ENCODE measurements around the gene REEP1. TPM values are rescaled to one million over a fixed set of nuclear protein-coding genes. Genes with fewer than 3 reads are reported as not detected.
A peak's percentile ranks its signal among the peaks of the same experiment; 100 is the strongest.

REEP1 gene
- total RNA-seq: 0.17 and 0.35 TPM in 2 replicates

DNA sequence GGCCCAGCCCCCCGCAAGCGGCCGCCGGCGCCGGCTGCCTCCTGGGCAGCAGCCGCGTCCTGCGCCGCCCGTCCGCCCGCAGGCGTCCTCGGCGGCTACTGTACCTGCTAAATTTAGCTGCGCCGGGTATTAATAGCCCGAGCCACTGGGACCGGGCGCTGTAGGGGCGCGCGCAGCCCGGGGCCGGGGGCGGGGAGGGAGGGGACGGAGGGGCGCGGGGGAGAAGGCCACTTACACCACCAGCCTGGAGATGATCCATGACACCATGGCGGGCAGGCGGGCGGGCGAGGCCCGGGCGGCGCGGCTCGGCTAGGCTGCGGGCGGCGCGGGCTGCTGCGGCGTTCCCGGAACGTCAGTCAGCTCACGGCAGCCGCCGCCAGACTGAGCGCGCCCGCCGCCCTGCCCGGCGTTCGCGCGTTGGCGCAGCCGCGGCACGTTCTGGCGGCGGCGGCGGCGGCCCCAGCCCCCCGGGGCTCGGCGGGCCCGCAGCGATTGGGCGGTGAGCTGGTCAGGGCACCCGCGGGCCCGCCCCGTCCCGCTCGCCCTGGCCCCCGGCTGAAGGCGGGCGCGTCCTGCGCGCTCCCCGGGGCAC is at the start of gene REEP1:
REEP1 (minus strand) TSS at position 383 of the 592 bp plus-strand sequence; CDS start at position 267, 116 bp downstream.
- no peak for DNase-seq (ENCODE audit: low read depth)

DNA sequence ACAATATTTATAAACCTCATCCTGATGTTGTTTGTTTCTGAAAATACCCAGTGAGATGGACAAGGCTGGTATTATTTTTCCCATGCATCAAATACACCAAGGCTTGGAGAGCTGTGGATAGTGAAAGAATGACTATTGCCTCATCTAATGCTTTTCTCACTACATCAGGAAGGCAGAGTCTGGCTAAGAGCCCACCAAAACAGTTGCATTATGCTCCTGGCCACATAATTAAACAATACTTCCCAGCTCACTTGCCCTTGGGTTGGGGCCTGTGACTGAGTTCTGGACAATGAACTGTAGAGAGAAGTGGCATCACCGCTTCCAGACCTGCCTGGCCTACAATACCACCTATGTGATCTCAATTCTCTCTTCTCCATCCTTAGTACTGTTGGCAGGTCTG is 46.4 kb upstream of the REEP1 start:
- peak; percentile 69 for DNase-seq (ENCODE audit: low read depth)

- DNase-seq (ENCODE audit: low read depth): no peak
These were observed 45.3 kb upstream of the REEP1 start for GRCh38 chr2:86382698-86383097.

DNA sequence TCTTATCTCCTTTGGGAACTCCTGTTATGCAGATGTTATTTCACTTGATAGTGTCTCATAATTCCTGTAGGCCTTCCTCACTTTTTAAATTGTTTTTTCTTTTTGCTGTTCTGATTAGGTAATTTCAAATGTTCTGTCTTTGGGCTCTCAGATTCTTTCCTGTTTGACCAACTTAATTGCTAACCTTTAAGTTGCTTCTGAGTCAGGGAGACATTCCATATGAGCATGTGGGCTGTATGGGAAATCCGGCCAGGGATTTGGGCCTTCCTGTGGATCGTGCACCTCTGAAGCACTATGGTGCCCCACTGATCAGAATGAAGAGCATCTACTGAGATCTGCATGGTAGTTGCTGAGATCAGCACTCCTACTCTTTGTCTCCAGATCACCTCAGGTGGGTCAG is 44.7 kb upstream of the REEP1 start:
- DNase-seq (ENCODE audit: low read depth): no peak

- DNase-seq (ENCODE audit: low read depth): no peak
These were observed 41.0 kb upstream of the REEP1 start for GRCh38 chr2:86378469-86378868.

DNA sequence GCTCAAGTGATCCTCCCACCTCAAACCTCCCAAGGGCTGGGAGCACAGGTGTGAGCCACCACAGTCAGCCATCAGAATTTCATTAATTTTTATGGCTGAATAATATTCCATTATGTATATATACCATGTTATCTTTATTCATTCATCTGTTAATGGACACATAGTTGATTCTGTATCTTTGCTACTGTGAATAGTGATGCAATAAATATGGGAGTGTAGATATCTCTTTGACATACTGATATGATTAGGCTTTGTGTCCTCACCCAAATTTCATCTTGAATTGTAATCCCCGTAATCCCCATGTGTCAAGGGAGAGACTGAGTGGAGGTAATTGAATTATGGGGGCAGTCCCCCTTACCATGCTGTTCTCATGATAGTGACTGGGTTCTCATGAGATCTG is 38.2 kb upstream of the REEP1 start:
- no peak for DNase-seq (ENCODE audit: low read depth)

- peak; percentile 50 for DNase-seq (ENCODE audit: low read depth)
These were observed 35.4 kb upstream of the REEP1 start for GRCh38 chr2:86372641-86373502.

- DNase-seq (ENCODE audit: low read depth): no peak
These were observed 34.7 kb upstream of the REEP1 start for GRCh38 chr2:86372133-86372532.

DNA sequence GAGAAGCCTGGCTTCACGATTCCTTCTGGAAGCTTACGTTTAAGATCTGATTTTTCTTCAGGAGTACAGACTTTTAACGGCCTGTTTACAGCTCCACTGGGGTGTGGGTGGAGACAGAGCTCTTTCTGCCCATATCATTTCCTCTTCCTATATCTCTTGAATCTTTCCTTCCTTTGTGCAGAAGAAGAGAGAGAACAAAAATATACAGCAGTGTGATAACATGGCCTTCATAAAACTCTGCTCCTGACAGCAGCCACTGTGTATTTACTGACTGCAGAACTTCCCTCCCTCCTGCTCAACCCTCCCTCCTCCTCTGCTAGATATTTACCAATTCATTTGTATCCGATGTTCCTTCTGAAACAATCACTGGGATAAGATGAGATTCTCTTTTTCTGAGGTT is 34.1 kb upstream of the REEP1 start:
- no peak for DNase-seq (ENCODE audit: low read depth)

DNA sequence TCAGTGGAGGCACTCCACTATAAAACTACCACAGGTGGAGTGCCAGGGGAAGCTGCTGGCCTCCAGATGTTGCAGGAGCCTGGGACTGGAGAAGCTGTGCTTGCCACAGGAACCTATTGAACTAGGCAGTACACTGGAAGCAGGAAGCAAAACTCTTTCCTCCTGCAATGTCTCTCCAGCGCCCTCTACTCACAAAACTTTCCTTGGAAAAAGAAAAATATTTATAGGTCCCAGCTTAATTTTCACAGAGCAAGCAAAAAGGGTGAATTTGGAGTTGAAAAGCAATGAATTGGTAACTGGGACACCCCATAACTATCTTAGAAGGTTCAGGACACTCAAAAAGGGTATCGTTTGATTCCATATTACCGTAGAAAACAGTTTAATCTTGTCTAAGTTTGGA is 33.2 kb upstream of the REEP1 start:
- DNase-seq (ENCODE audit: low read depth): no peak

GRCh38 chr2:86368161-86368824 is 30.9 kb upstream of the REEP1 start:
- peak; percentile 43 for DNase-seq (ENCODE audit: low read depth)

DNA sequence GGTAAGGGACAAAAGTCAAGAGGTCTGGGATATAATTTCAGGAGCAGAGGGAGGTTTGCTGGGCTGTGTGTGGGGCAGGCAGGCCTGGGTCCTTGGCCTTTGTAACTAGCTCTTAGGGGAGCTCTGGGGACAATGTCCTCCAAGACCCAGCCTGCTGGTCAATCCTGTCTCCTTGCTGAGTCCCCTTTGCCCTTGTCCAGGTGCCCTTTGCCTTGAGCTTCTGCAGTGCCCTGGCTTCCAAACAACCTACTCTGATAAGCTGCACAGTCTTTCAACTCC is 30.0 kb upstream of the REEP1 start:
- no peak for DNase-seq (ENCODE audit: low read depth)

DNA sequence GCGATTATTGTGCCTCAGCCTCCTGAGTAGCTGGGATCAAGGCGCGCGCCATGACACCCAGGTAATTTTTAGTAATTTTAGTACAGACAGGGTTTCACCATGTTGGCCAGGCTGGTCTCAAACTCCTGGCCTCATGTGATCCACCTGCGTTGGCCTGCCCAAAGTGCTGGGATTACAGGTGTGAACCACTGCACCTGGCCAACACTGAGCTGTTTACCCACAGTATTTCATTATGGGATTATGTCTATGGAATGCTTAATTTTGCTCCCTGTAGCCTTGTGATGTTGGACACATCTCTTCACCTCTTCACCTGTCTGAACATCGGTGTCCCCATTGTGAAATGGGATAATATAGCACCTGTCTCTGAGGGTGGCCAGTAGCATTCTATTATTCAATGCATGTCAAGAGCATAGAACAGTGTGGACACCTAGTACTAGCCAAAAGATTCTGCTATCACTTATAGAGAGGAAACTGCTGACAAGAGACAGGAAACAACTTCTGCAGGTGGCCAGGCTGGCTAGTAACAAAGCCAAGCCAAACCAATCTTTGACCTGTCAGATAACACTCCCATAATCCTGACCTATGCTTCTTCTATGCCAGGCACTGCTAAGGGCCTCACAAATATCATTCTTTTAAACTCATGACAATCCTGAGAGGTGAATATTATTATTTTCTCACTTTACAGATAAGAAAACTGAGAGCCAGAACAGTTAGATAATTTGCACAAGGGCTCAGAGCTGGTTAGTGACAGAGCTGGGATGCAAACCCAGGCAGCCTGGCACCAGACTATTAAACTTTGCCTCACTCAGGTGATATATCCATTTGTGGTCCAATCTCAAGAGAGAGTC is 29.4 kb upstream of the REEP1 start:
- no peak for DNase-seq (ENCODE audit: low read depth)

DNA sequence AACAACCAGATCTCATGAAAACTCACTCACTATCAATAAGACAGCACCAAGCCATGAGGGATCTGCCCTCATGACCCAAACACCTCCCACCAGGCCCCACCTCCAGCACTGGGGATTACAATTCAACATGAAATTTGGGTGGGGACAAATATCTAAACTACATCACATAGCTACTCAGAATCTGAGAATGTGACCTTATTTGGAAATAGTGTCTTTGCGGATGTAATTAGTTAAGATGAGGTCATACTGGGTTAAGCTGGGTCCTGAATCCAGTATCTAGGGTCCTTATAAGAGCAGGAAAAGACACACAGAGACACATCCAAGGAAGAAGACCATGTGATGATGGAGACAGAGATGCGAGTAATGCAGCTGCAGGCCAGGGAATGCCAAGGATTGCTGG is 27.5 kb upstream of the REEP1 start:
- no peak for DNase-seq (ENCODE audit: low read depth)

GRCh38 chr2:86360776-86361175 is 23.4 kb upstream of the REEP1 start:
- peak; percentile 19 for DNase-seq (ENCODE audit: low read depth)

- no peak for DNase-seq (ENCODE audit: low read depth)
These were observed 21.5 kb upstream of the REEP1 start for GRCh38 chr2:86358957-86359356.

GRCh38 chr2:86357392-86357963 is 20.1 kb upstream of the REEP1 start:
- DNase-seq (ENCODE audit: low read depth): no peak

DNA sequence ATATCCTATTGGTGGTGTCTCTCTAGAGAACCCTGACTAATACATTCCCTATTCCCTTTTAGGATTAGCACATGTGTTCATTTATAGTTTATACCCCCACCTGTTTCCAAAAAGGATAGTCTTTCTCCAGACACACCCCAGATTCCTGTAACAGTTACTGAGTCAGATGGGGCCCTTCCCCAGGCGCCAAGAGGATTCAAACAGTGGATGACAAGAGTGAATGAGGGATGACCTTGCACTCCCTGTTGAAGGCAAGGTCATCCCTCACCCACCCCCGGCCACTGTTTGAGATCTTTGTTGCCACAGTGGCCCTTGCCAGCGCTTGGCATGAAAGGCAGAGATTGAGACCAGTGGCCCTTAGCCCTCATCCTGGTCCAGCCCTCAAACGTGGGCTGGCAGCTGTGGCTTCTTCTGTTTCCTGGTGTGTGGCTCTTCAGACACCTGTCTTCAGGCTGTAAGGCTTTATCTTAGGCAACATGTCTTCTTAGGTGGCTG is 15.3 kb upstream of the REEP1 start:
- DNase-seq (ENCODE audit: low read depth): no peak

DNA sequence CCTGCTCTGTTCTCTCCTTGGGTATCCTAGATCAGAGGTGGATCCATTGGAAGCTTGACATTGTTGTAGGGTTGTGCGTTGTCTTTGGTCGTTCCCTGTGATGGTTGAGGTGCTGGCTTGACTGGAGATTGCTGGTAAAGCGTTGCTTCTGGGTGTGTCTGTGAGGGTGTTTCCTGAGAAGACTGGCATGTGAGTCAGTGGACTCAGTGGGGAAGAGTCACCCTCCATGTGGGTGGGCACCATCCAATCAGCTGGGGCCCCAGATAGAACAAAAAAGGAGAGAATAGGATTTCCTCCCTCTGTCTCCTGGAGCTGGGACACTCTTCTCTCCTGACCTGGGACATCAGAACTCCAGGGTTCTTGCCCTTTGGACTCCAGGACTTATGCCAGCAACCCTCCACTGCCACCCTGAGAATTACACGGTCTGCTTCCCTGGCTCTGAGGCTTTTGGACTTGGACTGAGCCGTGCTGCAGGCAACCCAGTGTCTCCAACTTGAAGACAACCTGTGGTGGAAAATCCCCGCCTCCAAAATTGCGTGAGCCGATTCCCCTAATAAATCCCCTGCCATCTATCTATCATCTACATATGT is 14.8 kb upstream of the REEP1 start:
- no peak for DNase-seq (ENCODE audit: low read depth)

DNA sequence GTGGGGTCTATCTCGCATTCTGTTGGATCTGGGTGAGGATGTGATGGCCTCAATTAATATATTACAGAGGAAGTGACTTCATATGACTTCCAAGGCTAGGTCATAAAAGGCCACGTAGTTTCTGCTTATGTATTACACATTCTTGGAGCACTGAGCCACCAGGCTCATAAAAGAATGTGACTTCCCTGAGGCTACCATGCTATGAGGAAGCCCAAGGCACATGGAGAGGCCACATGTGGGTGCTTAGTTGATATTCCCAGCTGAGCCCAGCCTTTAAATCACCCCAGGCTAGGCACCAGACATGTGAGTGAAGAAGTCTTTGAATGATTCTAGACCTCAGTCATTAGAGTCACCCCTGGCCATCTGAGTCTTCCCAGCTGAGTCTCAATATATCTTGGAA is 13.3 kb upstream of the REEP1 start:
- DNase-seq (ENCODE audit: low read depth): no peak

DNA sequence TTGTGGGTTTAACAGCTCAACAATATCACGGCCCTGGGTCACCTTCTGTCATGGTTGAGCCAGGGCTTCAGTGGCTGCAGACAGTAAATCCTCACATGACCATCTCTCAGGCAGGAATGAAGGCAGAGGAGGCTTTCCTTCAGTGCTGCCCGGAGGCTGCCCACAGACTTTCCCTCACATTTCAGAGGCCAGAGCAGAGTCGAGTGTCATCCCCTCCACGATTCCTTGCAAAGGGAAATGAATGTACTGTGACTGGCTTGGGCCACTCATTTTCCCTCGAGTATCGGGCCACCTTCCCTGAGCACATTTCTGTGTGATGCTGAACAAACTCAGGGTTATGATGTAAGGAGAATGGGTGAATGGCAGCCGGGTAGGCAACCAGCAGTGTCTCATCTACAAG is 10.0 kb upstream of the REEP1 start:
- no peak for DNase-seq (ENCODE audit: low read depth)

Measured in renal cortical epithelial cell (primary cell).